Caco-2 (cell line): ENCODE data around the gene WLS. TPM values are rescaled to one million over a fixed set of nuclear protein-coding genes. Genes with fewer than 3 reads are reported as not detected.

Source experiments
- BruUV-seq: library from RNA; stranded (reverse); fragments of 400-500 nt; replicated peaks from 2 replicates; lab custom pipeline; 2021; lab: Mats Ljungman, UMichigan
- CTCF ChIA-PET: fragments of 300-600 bp; sonication (Branson Sonifier 250); formaldehyde crosslinking; loops from one replicate; lab custom pipeline; 2022; ENCODE audit warnings: antibody characterized with exemption; lab: Charles Lee
- POLR2A ChIA-PET: fragments of 300-600 bp; sonication (Branson Sonifier 250); formaldehyde crosslinking; loops from one replicate; lab custom pipeline; 2022; ENCODE audit warnings: antibody characterized with exemption; lab: Charles Lee
- DNase-seq, 2 experiments: peaks; one replicate each; pipeline versions ENCODE4 v3.0.0 to v3.0.0-alpha.2; 2020 to 2022
- H3K27me3 ChIP-seq: replicated peaks from 2 replicates; pipeline ENCODE4 v1.6.0; 2011; ENCODE audit warnings: low read length; ENCODE audit not compliant: control insufficient read depth, insufficient read depth
- H3K36me3 ChIP-seq: 2 replicates; pipeline ENCODE4 v1.5.1; 2011; ENCODE audit warnings: low read length; ENCODE audit not compliant: control insufficient read depth, insufficient read depth
- H3K4me1 ChIP-seq: fragments of 250-450 bp; sonication (Bioruptor Pico); 2 replicates; pipeline ENCODE4 v1.5.1; 2020; ENCODE audit warnings: mild to moderate bottlenecking
- H3K4me3 ChIP-seq: 2 replicates; pipeline ENCODE4 v1.5.1; 2011; ENCODE audit warnings: low read depth, mild to moderate bottlenecking, control low read depth, low read length
- H3K9me3 ChIP-seq: fragments of 250-450 bp; sonication (Bioruptor Pico); 2 replicates; pipeline ENCODE4 v1.5.1; 2020; ENCODE audit warnings: mild to moderate bottlenecking, moderate library complexity
- H3K27ac Mint-ChIP-seq: one replicate; pipeline ENCODE4 v1.8.0; 2022; ENCODE audit warnings: mixed read lengths; ENCODE audit not compliant: unreplicated experiment
- H3K27me3 Mint-ChIP-seq: one replicate; pipeline ENCODE4 v1.8.0; 2022; ENCODE audit warnings: mixed read lengths; ENCODE audit not compliant: insufficient read depth, unreplicated experiment
- H3K36me3 Mint-ChIP-seq: one replicate; pipeline ENCODE4 v1.8.0; 2022; ENCODE audit warnings: mild to moderate bottlenecking, mixed read lengths; ENCODE audit not compliant: insufficient read depth, unreplicated experiment
- H3K4me1 Mint-ChIP-seq: one replicate; pipeline ENCODE4 v1.8.0; 2022; ENCODE audit warnings: low read depth, mixed read lengths; ENCODE audit not compliant: unreplicated experiment
- H3K4me3 Mint-ChIP-seq: one replicate; pipeline ENCODE4 v1.8.0; 2022; ENCODE audit warnings: mild to moderate bottlenecking, moderate library complexity, mixed read lengths; ENCODE audit not compliant: unreplicated experiment
- H3K9me3 Mint-ChIP-seq: one replicate; pipeline ENCODE4 v1.8.0; 2022; ENCODE audit warnings: mixed read lengths; ENCODE audit not compliant: unreplicated experiment
- CTCF ChIP-seq, 2 experiments: fragments of 200-600 bp in 1 of 2; IDR thresholded peaks; 1 replicate in 1 of 2; 2 replicates in 1 of 2; pipeline versions ENCODE4 v1.5.1 to v1.8.0; 2011 to 2022; ENCODE audit warnings: antibody characterized with exemption in 1 of 2, control low read depth in 1 of 2, inconsistent platforms in 1 of 2, low read depth in 1 of 2, low read length in 1 of 2, mild to moderate bottlenecking in 1 of 2, moderate library complexity in 1 of 2; ENCODE audit not compliant: insufficient read depth in 1 of 2, severe bottlenecking in 1 of 2, unreplicated experiment in 1 of 2
- intact Hi-C: fragments of 100-400 bp; cut with micrococcal nuclease; formaldehyde crosslinking; loops from one replicate; pipeline ENCODE4 v1.10.0; 2022; ENCODE audit not compliant: unreplicated experiment
- total RNA-seq: library from RNA; stranded (reverse); gene quantifications from 2 replicates; pipeline ENCODE4 v1.2.3, GENCODE V29; 2022

Gene WLS
- total RNA-seq, 1 experiment from 2014 or later, result 72.3 TPM

DNA sequence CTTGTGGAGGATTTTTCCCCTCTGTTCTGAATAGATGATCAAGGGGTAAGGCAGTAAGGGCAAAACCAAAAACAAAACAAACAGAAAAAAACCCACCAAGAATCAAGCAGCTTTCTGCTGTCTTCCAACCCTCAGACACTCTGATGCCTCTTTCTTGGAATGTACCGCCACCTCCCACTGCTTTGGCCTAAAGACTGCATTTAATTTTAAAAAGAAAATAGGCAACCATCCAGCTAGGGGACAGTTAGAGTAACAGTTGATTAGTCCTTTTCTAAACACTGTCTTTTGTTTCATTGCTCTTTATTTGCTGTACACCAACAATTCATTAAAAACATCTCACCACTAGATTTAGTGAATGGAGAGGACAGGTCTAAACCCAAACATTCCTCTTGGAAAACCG is 21.5 kb downstream of the WLS start:
- BruUV-seq, result no TSS peak
- ChIA-PET POLR2A (no interaction called here), CTCF (no interaction called here)
- Mint-ChIP-seq H3K27me3 (no peaks in the 10 kb centered on the region), H3K36me3 (no peaks in the 10 kb centered on the region), H3K9me3 (no peaks in the 10 kb centered on the region), H3K4me3 (no peak overlapping the region), H3K4me1 (peaks cover 3% of the 10 kb centered on the region), H3K27ac (no peak overlapping the region)
- TF ChIP-seq CTCF (IDR thresholded peaks at IDR 0.05; ENCODE audit: insufficient read depth in 1 of 2, low read depth in 1 of 2, low read length in 1 of 2, severe bottlenecking in 1 of 2, unreplicated experiment in 1 of 2), result no peak
- Histone ChIP-seq H3K36me3 (no peaks in the 10 kb centered on the region), H3K9me3 (no peaks in the 10 kb centered on the region), H3K4me1 (no peaks in the 10 kb centered on the region), H3K27me3 (no peaks in the 10 kb centered on the region), H3K4me3 (no peak overlapping the region)
- no peak for DNase-seq
- intact Hi-C loops, result no loop called here

- Mint-ChIP-seq H3K27ac (peak overlapping the region; percentile 19), H3K4me3 (no peak overlapping the region), H3K27me3 (no peaks in the 10 kb centered on the region), H3K4me1 (peaks cover 6% of the 10 kb centered on the region), H3K9me3 (no peaks in the 10 kb centered on the region), H3K36me3 (no peaks in the 10 kb centered on the region)
- no TSS peak for BruUV-seq
- no peak for TF ChIP-seq CTCF (IDR thresholded peaks at IDR 0.05; ENCODE audit: insufficient read depth in 1 of 2, low read depth in 1 of 2, low read length in 1 of 2, severe bottlenecking in 1 of 2, unreplicated experiment in 1 of 2)
- H3K4me3 ChIP-seq, result no peak overlapping the region
- no peaks in the 10 kb centered on the region for H3K27me3 ChIP-seq
- DNase-seq, result no peak
- H3K9me3 ChIP-seq, result no peaks in the 10 kb centered on the region
- CTCF ChIA-PET, result no interaction called here
- H3K4me1 ChIP-seq, result no peaks in the 10 kb centered on the region
- POLR2A ChIA-PET, result no interaction called here
- no peaks in the 10 kb centered on the region for H3K36me3 ChIP-seq
- intact Hi-C loops, result no loop called here
Observed at GRCh38 chr1:68210027-68210426, 22.3 kb downstream of the WLS start.

- no peak for TF ChIP-seq CTCF (IDR thresholded peaks at IDR 0.05; ENCODE audit: insufficient read depth in 1 of 2, low read depth in 1 of 2, low read length in 1 of 2, severe bottlenecking in 1 of 2, unreplicated experiment in 1 of 2)
- no TSS peak for BruUV-seq
- no peaks in the 10 kb centered on the region for H3K9me3 ChIP-seq
- ChIA-PET CTCF (interaction anchor here (0.6 kb wide), 1 partner anchor 138 kb away, joined by 3 read pairs; no protein-coding TSS in a partner anchor), POLR2A (no interaction called here)
- H3K9me3 Mint-ChIP-seq, result no peaks in the 10 kb centered on the region
- no peak for DNase-seq
- intact Hi-C loops, result no loop called here
- H3K36me3 Mint-ChIP-seq, result peaks cover 6% of the 10 kb centered on the region
- H3K27me3 Mint-ChIP-seq, result no peaks in the 10 kb centered on the region
- H3K4me1 ChIP-seq, result no peaks in the 10 kb centered on the region
- no peak overlapping the region for H3K4me3 Mint-ChIP-seq
- no peaks in the 10 kb centered on the region for H3K27me3 ChIP-seq
- H3K36me3 ChIP-seq, result no peaks in the 10 kb centered on the region
- H3K27ac Mint-ChIP-seq, result no peak overlapping the region
- peaks cover 6% of the 10 kb centered on the region for H3K4me1 Mint-ChIP-seq
- no peak overlapping the region for H3K4me3 ChIP-seq
Observed at GRCh38 chr1:68206848-68207689, 25.3 kb downstream of the WLS start.
